Mesendoderm (in vitro differentiated cells): ENCODE data around the gene CADM4.
"Not testable (repeated sequence)": the region's sequence is repeated elsewhere in the genome, so short reads cannot be mapped to it uniquely, and the experiment has no call there.

Source experiments
- DNase-seq: peaks from one replicate; pipeline ENCODE4 v3.0.0; 2013
- H2AK5ac ChIP-seq: 2 replicates; pipeline ENCODE4 v1.6.1; 2013; ENCODE audit warnings: low read length, inconsistent platforms
- H2BK120ac ChIP-seq: 2 replicates; pipeline ENCODE4 v1.6.1; 2013; ENCODE audit warnings: low read depth, mild to moderate bottlenecking, low read length, moderate library complexity, mixed read lengths
- H2BK15ac ChIP-seq: replicated peaks from 2 replicates; pipeline ENCODE4 v1.6.1; 2013; ENCODE audit warnings: low read depth, mild to moderate bottlenecking, moderate library complexity
- H2BK5ac ChIP-seq: 2 replicates; pipeline ENCODE4 v1.6.1; 2013; ENCODE audit warnings: low read length, inconsistent platforms
- H3K18ac ChIP-seq: 2 replicates; pipeline ENCODE4 v1.6.1; 2013; ENCODE audit warnings: mild to moderate bottlenecking, low read length, mixed read lengths
- H3K23ac ChIP-seq: one replicate; pipeline ENCODE4 v1.6.1; 2013; ENCODE audit warnings: low read length
- H3K27ac ChIP-seq: 2 replicates; pipeline ENCODE4 v1.5.1; 2013; ENCODE audit warnings: low read depth, mild to moderate bottlenecking, inconsistent platforms, low read length, moderate library complexity
- H3K27me3 ChIP-seq: 2 replicates; pipeline ENCODE4 v1.6.1; 2013; ENCODE audit warnings: low read length, control low read depth, mild to moderate bottlenecking, inconsistent platforms; ENCODE audit not compliant: insufficient read depth, poor library complexity
- H3K36me3 ChIP-seq: 2 replicates; pipeline ENCODE4 v1.6.1; 2013; ENCODE audit warnings: low read length, inconsistent platforms; ENCODE audit not compliant: control insufficient read depth, insufficient read depth
- H3K4ac ChIP-seq: one replicate; pipeline ENCODE4 v1.6.1; 2013; ENCODE audit warnings: low read depth, mild to moderate bottlenecking, low read length, moderate library complexity
- H3K4me1 ChIP-seq: 2 replicates; pipeline ENCODE4 v1.6.1; 2013; ENCODE audit warnings: low read depth, low read length, inconsistent platforms; ENCODE audit not compliant: control insufficient read depth
- H3K4me2 ChIP-seq: 2 replicates; pipeline ENCODE4 v1.6.1; 2013; ENCODE audit warnings: low read length
- H3K4me3 ChIP-seq: 2 replicates; pipeline ENCODE4 v1.5.1; 2013; ENCODE audit warnings: mild to moderate bottlenecking, low read length
- H3K56ac ChIP-seq: one replicate; pipeline ENCODE4 v1.6.1; 2013; ENCODE audit warnings: low read length
- H3K79me1 ChIP-seq: 2 replicates; pipeline ENCODE4 v1.6.1; 2013; ENCODE audit warnings: low read length, inconsistent platforms
- H3K79me2 ChIP-seq: 2 replicates; pipeline ENCODE4 v1.6.1; 2013; ENCODE audit warnings: mild to moderate bottlenecking, low read length; ENCODE audit not compliant: control insufficient read depth, insufficient read depth
- H3K9ac ChIP-seq: 2 replicates; pipeline ENCODE4 v1.6.1; 2013; ENCODE audit warnings: low read length, inconsistent platforms
- H4K5ac ChIP-seq: one replicate; pipeline ENCODE4 v1.6.1; 2013; ENCODE audit warnings: low read length
- H4K8ac ChIP-seq: one replicate; pipeline ENCODE4 v1.6.1; 2013; ENCODE audit warnings: low read depth, mild to moderate bottlenecking, control low read depth, low read length, moderate library complexity
- WGBS: extraction: QIAGEN DNeasy Blood & Tissue Kit; methylation state at CpG from one replicate; pipeline ENCODE4 v1.1.7; 2013; ENCODE audit warnings: low lambda C conversion rate, missing lambda C conversion rate; ENCODE audit not compliant: insufficient coverage; ENCODE audit errors: extremely low coverage; 5-methylcytosine and 5-hydroxymethylcytosine counted together

The CADM4 gene

GRCh38 chr19:43682824-43683661 is 43.4 kb upstream of the CADM4 start:
- H3K18ac ChIP-seq, result no peak overlapping the region
- no peak overlapping the region for H3K9ac ChIP-seq
- no CpG with 5 or more reads among the region's 11 CpGs for WGBS
- no peak overlapping the region for H2BK120ac ChIP-seq
- H3K79me2 ChIP-seq, result no peaks in the 10 kb centered on the region
- H2BK15ac ChIP-seq, result no peak overlapping the region
- no peaks in the 10 kb centered on the region for H3K79me1 ChIP-seq
- H3K4me1 ChIP-seq, result no peaks in the 10 kb centered on the region
- H3K4ac ChIP-seq, result no peak overlapping the region
- H3K56ac ChIP-seq, result no peak overlapping the region
- no peak for DNase-seq
- H2AK5ac ChIP-seq, result no peak overlapping the region
- no peak overlapping the region for H4K5ac ChIP-seq
- no peaks in the 10 kb centered on the region for H3K36me3 ChIP-seq
- no peak overlapping the region for H3K23ac ChIP-seq
- no peaks in the 10 kb centered on the region for H3K27me3 ChIP-seq
- no peak overlapping the region for H2BK5ac ChIP-seq
- no peak overlapping the region for H3K27ac ChIP-seq
- no peak overlapping the region for H3K4me2 ChIP-seq
- no peak overlapping the region for H3K4me3 ChIP-seq
- H4K8ac ChIP-seq, result no peak overlapping the region

GRCh38 chr19:43682269-43682668 is 42.6 kb upstream of the CADM4 start:
- H3K56ac ChIP-seq, H2BK5ac ChIP-seq, DNase-seq, H3K79me1 ChIP-seq, H3K4me3 ChIP-seq, H3K4me2 ChIP-seq, H3K36me3 ChIP-seq, H2BK120ac ChIP-seq, H3K27ac ChIP-seq, H3K27me3 ChIP-seq, H3K4ac ChIP-seq, H3K23ac ChIP-seq, H3K4me1 ChIP-seq, H4K5ac ChIP-seq, H2BK15ac ChIP-seq, H3K18ac ChIP-seq, H4K8ac ChIP-seq, H2AK5ac ChIP-seq, H3K79me2 ChIP-seq, H3K9ac ChIP-seq: not testable (repeated sequence)
- WGBS, result no CpG with 5 or more reads among the region's 5 CpGs

GRCh38 chr19:43681821-43682220 is 42.2 kb upstream of the CADM4 start:
- no peak overlapping the region for H2BK120ac ChIP-seq
- no CpG with 5 or more reads among the region's 5 CpGs for WGBS

GRCh38 chr19:43678512-43679261 is 39.0 kb upstream of the CADM4 start:
- DNase-seq, result no peak
- peaks cover 2% of the 10 kb centered on the region for H3K4me1 ChIP-seq
- H3K4me3 ChIP-seq, result no peak overlapping the region
- H2BK15ac ChIP-seq, result no peak overlapping the region
- H3K79me2 ChIP-seq, result no peaks in the 10 kb centered on the region
- H3K79me1 ChIP-seq, result no peaks in the 10 kb centered on the region
- no peak overlapping the region for H3K9ac ChIP-seq
- H4K8ac ChIP-seq, result no peak overlapping the region
- H2BK120ac ChIP-seq, result no peak overlapping the region
- H3K27ac ChIP-seq, result no peak overlapping the region
- no peak overlapping the region for H3K4me2 ChIP-seq
- H3K18ac ChIP-seq, result no peak overlapping the region
- H3K27me3 ChIP-seq, result no peaks in the 10 kb centered on the region
- no peak overlapping the region for H4K5ac ChIP-seq
- no CpG with 5 or more reads among the region's 11 CpGs for WGBS
- no peak overlapping the region for H3K4ac ChIP-seq
- H2AK5ac ChIP-seq, result no peak overlapping the region
- H3K23ac ChIP-seq, result no peak overlapping the region
- H3K56ac ChIP-seq, result no peak overlapping the region
- no peaks in the 10 kb centered on the region for H3K36me3 ChIP-seq
- H2BK5ac ChIP-seq, result no peak overlapping the region

More at GRCh38 chr19:43681821-43682220, 42.2 kb upstream of the CADM4 start:
- Histone ChIP-seq H4K5ac (no peak overlapping the region), H3K18ac (no peak overlapping the region), H3K4me2 (no peak overlapping the region), H3K4me3 (no peak overlapping the region), H4K8ac (no peak overlapping the region), H3K4me1 (no peaks in the 10 kb centered on the region), H3K4ac (no peak overlapping the region), H3K56ac (no peak overlapping the region), H3K23ac (no peak overlapping the region), H2AK5ac (no peak overlapping the region), H3K79me2 (no peaks in the 10 kb centered on the region), H3K9ac (no peak overlapping the region), H3K27me3 (no peaks in the 10 kb centered on the region), H2BK5ac (no peak overlapping the region), H3K79me1 (no peaks in the 10 kb centered on the region), H3K27ac (no peak overlapping the region), H3K36me3 (no peaks in the 10 kb centered on the region), H2BK15ac (no peak overlapping the region)
- DNase-seq, result no peak

GRCh38 chr19:43675906-43676305 is 36.3 kb upstream of the CADM4 start:
- H3K4me2 ChIP-seq, result no peak overlapping the region
- WGBS, result no CpG with 5 or more reads among the region's 11 CpGs
- no peak overlapping the region for H3K18ac ChIP-seq
- H3K4me1 ChIP-seq, result peaks cover 5% of the 10 kb centered on the region
- no peak overlapping the region for H3K27ac ChIP-seq
- no peak overlapping the region for H4K8ac ChIP-seq
- no peak overlapping the region for H2BK15ac ChIP-seq
- H3K79me2 ChIP-seq, result no peaks in the 10 kb centered on the region
- H3K56ac ChIP-seq, result no peak overlapping the region
- H3K9ac ChIP-seq, result no peak overlapping the region
- no peak overlapping the region for H2AK5ac ChIP-seq
- H4K5ac ChIP-seq, result no peak overlapping the region
- H3K4ac ChIP-seq, result no peak overlapping the region
- H3K23ac ChIP-seq, result no peak overlapping the region
- DNase-seq, result no peak
- H3K79me1 ChIP-seq, result no peaks in the 10 kb centered on the region
- no peak overlapping the region for H2BK5ac ChIP-seq
- H3K27me3 ChIP-seq, result no peaks in the 10 kb centered on the region
- H3K4me3 ChIP-seq, result no peak overlapping the region
- no peak overlapping the region for H2BK120ac ChIP-seq
- H3K36me3 ChIP-seq, result no peaks in the 10 kb centered on the region
